HG02884 (cell line): Measurements from ENCODE around the gene KIF18A.

Experiments
- ATAC-seq: cut with Tn5 transposase; IDR thresholded peaks from one replicate; pipeline ENCODE4 v1.9.1; 2021; ENCODE audit warnings: mild to moderate bottlenecking, moderate library complexity; ENCODE audit not compliant: unreplicated experiment

KIF18A gene

DNA sequence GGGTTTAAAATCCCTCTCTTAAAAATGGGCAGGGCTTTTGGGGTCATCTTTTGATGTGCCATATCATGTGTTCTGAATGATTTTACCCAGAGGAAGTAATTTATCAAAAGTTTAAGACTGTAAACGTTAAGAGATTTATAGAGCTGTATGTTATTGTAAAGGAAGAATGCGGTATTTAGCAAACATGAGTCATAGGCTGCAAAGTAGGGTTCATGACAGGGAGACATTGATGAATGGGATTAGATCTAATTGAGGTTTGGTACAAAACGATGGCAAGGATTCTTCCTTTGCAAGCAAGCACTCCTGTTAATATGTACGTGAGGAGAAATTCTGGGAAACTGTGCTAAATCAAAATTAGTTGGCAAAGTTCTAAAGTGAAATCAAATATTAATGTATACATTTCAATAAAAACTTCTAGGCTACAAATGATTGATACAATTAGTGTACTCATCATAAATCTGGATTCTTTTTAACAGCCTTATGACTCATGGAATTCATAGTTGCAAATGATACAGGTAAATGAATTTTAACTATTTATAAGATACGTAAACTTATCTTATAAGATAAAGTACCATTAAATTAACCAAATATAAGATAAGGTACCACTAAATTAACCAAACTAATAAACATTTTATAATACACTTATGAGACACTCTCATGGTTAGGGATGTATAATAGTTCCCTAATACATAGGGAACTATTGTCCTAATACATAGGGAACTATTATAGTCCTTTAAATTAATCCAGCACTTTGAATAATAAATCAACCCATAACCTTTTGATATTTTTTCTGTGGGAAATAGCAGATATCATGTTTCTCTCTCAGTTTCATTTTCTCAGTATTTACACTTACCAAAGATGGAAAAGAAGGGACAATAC, 58.4 kb downstream of the KIF18A start:
- no peak for ATAC-seq

DNA sequence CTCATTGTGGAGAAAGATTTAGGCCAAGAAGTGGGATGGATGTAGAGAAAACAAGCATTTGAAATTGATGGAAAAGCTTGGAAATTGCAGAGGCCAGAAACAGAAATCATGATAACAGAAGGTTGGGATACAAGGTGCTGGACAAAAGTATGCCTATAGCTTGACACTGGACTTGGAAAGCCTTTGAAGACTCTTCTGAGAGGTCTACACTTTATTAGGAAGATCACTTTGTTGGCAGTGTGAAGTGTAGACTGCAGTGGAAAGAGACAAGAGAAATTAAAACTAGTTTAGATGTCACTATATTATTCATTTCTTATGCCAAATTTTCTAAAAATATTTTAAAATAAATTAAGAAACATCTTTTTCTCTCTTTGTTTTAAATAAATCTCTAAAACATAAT, 59.1 kb downstream of the KIF18A start:
- no peak for ATAC-seq

DNA sequence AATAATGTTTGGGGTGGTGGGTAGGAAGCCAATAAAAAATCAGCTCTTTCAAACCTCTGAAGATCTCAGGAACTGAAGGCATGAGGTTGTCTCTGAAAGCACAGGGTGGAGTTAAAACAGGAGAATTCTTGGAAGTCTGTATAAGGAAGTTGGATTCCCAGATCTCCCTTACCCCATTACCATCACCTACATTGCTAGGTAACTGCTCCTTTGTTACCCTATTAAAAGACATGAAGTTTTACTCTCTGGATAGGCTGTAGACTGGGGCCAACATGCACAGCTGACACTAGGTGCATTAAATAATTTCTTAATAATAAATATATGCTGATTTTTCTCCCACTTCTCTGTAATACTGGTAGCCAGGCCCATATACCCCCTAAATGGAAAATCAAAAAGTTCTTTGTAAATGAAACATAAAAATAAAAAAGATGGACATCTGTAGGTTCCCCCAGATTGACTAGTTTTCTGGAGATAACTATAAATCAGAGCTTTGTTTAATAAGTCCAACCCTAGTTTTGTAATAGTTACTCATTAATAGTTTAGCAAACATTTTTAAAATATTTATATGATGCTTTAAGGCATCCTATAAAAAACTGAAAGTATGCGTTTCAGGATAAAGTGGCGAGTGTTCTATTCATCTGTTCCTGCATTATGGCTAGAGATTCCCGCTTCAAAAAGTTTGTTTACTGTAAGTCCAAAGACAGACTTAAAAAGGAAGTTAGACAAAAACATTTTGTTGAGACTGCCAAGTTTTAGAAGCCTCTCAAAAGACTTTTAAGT, 63.8 kb downstream of the KIF18A start:
- no peak for ATAC-seq

DNA sequence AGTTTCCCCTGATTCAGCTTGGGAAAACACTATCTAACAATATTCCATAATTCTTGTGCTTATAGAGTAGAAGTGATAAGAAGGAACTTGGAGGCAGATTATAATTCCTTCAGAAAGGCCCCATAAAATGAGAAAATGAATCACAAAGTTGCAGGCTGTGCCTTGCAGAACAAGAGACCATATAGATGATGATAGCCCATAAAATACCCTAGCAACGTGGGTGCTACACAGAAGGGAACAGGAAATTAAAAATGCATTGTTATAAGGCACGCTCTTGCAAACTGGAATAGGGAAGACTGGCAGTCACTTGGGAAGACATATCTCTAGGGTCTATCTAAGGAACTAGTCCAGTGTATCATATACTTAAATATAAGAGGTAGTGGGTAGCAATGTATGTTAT, 67.6 kb downstream of the KIF18A start:
- ATAC-seq, result no peak

DNA sequence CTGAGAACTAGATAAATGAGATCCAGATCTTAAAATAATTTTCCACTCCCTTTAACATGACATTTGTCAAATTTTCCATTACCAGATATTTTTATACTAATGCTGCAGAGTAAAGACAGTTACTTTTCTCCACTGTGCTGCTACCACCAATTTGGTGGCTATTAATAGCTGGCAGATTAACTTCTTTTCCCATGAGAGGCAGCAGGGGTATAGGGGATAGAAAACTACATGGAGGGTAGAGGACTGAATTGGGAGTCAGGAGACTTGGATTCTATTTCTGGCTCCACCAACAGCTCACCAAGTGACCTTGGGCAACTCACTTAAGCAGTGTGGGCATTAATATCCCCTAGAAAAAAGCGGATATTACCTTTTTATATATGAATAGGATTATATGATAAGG, 69.2 kb downstream of the KIF18A start:
- ATAC-seq, result no peak

DNA sequence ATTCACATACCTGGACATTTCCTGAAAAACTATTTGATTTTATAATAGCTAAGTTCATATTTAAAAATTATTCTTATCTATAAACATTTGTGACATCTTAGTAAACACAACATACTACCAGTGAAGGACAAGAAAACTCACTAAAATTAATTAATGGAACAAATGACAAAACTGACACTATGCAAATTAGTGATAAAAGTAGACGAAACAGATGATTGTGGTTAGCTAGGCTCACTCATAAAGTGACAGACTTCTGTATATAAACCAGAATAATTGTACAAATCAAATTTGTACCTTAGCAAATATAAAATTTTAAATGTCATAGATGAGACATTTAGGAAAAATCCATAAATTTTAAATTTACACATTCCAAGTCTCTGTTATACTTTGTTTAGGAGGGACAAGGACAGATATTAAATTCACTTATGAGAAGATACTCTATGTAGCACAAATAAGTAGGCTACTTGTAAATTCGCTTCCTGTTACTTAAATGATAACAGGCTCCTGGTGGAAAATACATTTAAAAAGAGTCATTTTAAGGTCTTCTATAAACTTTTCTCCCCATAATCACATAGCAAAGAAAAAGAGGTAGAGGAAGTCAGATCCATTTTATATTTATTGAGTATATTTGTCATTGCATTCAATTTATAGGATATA, 81.2 kb downstream of the KIF18A start:
- peak; percentile 87 for ATAC-seq

DNA sequence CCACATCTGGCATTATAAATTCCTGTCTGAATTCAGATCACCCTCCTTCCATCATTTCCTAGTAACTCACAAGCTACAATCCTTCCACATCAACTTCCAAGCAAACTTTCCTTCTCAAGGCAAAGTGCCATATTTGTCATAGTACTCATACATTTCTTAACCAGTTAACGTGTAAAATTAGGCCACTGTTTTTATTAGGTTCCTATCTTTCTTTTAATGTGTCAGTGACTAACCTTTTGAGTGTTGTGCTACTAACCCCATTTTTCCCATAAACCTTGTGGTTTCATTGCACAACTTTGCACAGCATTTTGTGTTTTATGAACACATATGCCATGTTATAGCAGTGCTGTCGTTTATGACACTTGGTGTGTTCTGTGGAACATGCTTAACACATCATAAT, 90.1 kb downstream of the KIF18A start:
- ATAC-seq, result no peak

DNA sequence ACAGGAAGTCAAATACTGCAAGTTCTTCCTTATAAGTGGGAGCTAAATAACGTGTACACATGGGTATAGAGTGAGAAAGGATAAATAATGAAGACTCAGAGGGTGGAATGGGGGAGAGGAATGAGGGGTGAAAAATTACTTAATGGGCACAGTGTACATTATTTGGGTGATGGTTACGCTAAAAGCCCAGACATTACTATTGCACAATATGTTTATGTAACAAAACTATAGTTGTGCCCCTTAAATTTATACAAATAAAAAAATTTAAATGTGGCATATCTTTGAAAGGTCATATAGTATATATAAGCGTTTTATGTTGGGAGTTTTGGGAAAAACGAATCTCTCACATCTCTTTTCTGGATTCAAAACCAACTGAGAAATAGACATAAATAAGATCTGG, 96.1 kb downstream of the KIF18A start:
- ATAC-seq, result no peak

DNA sequence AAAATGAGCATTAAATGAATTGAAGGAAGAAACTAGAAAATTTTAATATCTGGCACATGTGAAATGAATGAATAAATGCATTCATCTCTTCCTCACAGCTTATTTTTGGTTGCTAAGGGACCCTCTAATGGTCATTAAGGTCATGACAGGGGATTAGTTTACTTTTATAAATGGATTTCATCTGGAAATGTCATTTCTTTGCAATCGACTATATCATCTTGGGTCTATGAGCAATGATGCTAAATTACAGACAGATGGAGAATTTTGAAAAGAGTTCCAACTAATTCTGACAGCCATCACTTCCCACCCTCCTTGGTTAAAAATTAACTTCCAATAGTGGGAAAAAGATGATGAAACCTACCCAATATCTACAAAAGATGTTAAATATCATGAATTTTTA, 98.0 kb downstream of the KIF18A start:
- no peak for ATAC-seq

DNA sequence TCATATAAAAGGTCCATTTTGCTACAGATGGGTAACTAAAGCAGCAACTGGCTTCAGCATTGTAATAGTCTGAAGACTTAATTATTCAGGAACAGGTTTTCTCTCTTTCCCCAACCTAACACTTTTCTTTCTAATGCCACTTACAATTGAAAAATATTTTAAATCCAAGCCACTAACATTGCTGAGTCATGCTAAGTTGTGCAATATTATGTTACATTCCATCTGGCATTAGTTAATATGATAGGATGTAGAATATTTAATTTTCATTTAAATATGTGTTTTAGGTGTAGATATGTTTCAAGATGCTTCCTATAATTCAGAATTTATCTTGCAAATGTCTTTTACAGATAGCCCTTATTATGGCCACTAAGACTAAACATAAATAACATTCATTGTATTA, 98.6 kb downstream of the KIF18A start:
- no peak for ATAC-seq

DNA sequence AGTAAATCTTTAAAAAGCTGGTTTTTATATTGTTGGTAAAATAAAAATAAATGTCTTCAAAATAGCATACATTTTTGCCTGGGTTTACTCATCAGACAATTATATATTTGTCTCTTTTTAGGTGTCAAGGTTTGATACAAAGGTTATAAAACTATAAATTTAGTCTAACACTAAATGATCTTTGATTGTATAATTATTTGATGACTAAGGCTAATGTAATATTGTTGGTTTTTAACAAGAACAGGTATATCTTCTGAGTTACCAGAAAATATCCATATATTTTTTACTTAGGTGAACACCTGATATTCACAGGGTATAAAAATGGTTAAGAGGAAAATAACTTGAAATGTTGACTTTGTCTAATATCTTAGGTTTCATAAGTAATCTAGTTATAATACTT, 104.3 kb downstream of the KIF18A start:
- no peak for ATAC-seq

DNA sequence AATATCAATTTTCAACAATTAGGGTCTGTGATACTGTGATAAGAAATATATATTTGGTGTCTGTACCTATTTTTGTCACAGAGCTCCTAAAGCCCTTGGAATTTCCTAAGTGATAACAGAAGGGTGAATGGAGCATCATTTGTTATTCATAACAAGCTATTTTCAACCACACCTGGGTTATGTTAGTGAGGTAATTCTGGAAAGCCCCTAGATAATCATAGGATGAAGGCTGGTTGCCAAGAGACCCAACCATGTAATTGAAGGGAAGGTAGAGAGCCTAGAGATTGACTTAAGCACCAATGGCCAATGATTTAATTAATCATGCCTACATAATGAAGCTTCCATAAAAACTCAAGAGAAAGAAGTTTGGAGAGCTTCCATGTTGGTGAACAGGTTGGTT, 109.4 kb downstream of the KIF18A start:
- ATAC-seq, result no peak

DNA sequence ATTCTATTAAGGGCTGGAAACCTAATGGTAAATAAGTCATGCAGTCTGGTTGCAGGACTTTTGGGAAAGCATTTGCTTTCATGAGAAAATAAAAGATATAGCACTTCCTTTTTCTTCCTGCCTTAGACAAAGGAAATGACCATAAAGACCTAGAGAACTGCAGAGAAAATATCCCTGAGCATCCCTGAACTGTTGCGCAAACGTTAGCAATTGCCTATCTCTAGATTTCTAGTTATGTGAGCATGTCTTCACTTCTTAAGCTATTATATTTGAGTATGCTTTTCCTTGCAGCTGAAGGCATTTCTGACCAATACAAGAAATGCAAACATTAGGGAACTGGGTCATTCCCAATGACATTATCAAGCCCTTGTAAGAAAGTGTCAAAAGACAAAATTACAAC, 110.6 kb downstream of the KIF18A start:
- no peak for ATAC-seq

DNA sequence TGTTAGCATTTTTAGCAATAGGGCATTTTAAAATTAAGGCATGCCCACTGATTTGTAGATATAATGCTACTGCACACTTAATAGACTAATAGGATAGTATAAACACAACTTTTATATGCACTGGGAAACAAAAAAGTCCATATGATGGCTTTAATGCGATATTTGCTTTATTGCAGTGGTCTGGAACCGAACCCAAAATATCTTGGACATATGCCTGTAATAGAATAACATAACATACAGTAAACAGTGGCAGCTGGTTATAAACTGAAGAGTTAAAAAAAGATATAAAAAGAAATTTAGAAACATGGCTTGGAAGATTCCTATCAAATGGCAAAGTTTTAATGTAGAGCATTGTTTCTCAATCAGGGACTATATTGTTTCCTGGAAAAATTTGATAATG, 111.9 kb downstream of the KIF18A start:
- no peak for ATAC-seq

DNA sequence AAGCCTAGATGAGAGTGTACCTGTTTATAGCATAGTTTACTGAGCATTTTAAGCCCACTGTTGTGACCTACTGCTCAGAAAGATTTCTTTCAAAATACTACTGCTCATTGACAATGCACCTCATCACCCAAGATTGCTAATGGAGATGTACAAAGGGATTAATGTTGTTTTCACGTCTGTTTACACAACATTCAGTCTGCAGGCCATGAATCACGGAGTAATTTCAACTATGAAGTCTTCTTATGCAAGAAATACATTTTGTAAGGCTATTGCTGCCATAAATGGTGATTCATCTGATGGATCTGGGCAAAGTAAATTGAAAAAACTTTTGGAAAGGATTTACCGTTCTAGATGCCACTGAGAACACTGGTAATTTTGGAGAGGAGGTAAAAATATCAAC, 112.9 kb downstream of the KIF18A start:
- no peak for ATAC-seq

DNA sequence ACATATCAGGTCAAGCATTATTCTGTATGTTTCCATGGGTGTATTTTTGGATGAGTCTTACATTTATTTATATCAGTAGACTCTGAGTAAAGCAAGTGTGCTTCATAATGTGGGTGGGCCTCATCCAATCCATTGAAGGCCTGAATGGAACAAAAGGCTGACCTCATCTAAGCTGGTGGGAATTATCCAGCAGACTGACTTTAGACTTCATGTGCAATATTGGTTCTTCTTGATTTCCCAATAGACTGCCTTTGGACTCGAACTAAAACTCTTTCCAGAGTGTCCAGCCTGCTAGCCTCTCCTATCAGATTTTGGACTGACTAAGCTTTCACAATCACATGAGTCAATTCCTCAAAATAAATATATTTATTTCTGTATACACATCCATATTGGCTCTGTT, 116.2 kb downstream of the KIF18A start:
- no peak for ATAC-seq

DNA sequence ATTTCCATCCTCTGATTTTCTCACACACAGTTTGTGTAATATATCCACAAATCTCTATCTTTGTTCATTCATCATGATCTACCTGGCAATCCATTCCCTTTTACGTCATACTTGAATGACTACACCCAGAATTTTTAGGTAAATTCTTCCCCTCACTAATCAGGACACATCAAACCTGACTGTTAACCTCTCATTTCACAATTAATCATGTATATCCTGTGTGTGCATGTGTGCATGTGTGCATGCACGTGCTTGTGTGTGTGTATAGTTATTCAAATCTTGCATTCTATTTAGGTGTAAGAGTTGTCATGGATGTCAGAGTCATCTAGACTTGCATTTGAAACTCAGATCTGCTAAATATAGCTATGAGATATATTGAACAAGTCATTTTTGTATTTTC, 130.4 kb downstream of the KIF18A start:
- no peak for ATAC-seq

DNA sequence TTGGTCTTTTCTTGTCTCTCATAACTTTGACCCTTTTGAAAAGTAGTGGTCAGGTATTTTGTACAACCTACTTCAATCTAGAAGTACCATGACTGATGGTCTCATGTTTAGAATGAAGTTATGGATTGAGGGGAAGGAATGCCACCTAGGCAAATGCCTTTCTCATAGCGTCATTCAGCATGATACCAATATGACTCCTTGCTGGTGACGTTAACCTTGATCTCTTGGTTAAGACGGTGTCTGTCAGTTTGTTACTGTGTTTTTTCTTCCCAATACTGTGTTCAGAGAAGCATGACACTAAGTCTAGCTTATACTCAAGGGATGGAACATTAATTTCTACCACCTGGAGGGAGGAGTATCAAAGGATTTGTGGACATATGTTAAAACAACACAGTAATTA, 130.9 kb downstream of the KIF18A start:
- no peak for ATAC-seq

DNA sequence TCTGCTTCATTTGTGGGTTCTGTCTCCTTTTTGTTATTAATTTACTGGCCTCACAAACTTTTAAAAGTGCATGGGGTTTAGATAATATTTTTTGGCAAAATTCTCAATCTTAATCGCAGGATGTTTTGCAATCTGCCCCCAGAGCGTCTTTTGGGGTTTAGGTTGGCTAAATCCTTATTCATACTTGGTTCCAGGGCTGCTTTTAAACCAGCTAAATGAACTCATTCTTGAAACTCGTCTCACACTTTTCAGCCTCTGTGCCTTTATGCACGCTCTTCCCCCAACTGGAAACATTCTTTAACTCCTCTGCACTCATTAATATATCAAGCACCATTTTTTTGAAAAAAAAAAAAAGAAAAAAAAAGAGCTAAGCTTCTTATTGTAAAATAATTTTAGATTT, 131.7 kb downstream of the KIF18A start:
- no peak for ATAC-seq

DNA sequence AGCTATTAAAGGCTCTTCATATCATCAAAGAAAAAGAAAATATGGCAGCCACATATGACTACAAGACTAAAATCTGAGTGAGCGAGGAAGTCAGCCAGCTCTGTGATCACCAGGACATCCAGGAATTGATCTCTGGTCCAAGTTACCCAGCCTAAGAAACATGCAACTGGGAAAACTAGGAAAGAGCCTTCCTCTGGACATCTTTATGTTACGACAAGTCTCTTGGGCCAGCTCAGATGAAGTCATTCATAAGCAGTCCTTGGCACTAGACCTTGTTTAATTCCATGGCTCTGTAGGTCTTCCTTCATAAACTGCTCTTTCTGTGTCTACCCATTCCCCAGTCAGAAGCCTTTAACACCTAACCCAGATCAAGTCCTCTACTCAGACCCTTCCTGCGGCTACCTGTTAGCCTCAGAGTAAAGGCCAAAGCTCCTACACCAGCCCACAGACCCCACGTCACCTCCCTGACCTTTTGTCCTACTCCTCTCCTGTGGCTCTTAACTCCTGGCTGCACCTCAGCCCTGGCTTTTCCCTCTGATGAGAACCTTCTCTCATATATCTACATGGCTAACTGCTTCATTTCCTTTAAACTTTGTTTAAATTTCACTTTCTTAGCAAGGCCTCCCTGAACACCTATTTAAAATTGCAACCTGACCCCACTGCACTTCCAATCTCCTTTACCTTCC, 134.0 kb downstream of the KIF18A start:
- no peak for ATAC-seq

DNA sequence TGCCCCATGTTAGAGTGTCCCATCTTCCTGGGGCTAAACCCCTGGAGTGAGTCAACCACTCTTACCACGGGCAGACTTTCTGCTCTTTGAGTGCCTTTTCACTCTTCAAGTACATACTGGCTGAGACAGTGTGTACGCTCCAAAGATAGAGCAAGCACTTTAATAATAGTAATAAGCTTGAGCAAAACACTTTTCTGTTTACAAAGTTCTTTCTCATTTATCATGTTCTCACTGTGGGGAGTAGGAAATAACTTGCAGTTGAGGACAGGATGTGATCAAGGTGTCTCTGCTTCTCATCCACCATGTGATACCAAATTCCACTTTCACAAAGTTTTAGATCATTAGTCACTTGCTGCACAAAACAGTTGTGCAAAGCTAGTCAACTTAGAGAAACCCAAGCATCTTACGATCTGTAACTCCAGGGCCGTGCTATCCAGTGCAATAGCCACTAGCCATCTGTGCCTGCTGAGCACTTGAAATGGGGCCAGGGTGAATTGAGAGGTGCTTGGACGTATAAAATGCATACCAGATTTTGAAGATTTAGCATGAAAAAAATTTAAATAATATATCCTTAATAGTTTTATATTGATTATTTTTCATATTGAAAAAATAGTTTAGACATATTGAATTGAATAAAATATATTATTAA, 135.3 kb downstream of the KIF18A start:
- no peak for ATAC-seq
